ENCODE data around the gene HNRNPH3.
"Not testable (repeated sequence)": the region's sequence is repeated elsewhere in the genome, so short reads cannot be mapped to it uniquely, and the experiment has no call there.

Gene HNRNPH3, protein sequence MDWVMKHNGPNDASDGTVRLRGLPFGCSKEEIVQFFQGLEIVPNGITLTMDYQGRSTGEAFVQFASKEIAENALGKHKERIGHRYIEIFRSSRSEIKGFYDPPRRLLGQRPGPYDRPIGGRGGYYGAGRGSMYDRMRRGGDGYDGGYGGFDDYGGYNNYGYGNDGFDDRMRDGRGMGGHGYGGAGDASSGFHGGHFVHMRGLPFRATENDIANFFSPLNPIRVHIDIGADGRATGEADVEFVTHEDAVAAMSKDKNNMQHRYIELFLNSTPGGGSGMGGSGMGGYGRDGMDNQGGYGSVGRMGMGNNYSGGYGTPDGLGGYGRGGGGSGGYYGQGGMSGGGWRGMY

DNA sequence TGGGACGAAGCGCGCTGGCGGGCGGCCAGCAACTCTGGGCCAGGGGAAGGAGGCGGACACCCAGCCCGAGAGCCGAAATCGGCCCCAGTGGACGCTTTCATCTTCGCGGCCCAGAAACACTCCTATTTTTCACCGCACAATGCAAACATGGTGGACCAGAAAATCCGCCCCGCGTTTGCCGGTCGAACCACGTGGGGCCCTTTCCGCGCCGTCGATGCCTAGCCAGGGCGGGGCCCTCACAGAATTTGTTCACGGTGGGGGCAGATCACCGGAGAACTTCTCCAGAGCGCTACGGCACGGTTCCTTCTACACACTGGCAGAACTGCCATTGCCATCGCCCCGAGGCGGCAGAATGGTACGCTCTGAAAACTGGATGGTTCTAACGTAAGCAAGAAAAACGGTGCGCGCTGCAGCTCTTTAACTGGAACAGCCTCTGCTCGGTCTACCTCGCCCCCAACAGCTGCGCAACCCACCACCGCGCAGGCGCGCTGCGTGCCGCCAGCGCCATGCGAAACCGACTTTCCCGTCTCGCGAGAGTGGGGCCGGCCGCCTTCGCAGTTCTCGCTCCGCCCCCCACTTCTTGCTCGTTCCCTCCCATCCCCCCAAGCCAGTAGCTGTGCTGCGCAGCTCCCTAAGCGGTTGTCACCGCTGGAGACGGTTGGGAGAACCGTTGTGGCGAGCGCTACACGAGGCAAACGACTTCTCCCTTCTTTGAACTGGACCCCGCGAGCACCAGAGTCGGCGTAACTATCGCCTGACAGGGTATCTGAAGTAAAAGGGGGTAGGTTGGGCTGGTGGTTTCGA, at the start of gene HNRNPH3:
Gene HNRNPH3 (plus strand): TSS at position 610 of the 804 bp plus-strand sequence. CDS start 5,158 bp downstream, outside the sequence.
- DNase-seq: peak; percentile 88

DNA sequence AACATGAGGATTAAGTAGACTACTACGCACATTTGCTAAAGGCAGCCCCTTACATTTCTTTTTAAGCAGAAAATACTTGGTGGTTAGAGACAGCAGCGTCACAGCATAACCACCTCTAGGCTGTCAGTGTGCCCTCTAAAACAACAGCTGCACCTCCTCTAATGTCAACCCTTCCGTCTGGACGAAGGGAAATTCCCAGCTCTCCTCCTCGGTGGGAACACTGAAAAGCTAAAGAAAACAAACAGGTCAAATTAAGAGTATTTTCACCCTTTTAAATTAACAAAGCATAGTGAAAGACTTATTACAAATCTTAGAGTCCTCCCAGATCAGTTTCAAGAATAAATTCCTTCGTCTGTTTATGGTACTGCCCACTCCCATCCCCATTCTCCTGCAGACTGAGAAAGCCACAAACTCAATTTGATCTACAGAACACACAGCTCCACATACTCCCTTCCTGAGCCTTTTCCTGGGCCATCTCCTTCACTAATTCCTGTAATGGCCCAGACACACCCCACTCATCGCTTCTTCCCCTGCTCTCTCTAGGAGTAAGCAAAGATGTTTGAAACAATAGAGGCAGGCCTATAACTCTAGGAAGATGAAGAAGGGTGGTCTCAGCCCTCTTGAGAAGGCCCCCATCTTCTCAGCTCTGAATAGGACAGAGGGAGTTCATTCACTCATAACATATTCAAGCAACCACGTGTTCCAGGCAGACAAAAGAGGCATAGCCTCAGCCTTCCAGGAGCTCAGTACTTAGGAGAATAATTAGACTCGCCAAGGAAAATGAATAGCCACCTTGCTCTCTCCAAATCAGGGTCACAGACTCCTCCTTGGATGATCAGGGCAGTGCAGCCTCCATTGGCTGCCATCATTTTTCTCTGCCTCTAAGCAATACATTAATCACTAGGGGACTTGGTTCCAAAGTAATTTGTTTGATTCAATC, 47.5 kb upstream of the HNRNPH3 start:
- DNase-seq: no peak

DNA sequence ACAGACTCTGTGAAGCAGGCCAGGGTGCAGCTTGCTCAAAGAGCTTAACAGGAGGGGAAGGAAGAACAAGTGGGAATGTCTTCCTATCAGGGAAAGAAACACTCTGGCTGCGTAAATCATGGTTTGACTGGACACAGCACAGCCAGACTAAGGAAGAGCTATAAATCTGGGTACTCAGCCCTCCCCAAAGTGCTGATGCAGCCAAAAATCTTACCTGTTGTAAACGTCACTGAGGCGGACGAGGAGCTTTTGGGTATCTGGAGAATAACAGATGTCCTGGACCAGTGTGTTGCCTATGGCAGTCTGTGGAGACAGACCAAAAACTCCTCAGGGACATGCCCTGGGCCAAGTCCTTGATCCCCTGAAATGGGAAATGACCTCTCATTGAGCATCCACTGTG, 43.1 kb upstream of the HNRNPH3 start:
- no peak for DNase-seq

DNA sequence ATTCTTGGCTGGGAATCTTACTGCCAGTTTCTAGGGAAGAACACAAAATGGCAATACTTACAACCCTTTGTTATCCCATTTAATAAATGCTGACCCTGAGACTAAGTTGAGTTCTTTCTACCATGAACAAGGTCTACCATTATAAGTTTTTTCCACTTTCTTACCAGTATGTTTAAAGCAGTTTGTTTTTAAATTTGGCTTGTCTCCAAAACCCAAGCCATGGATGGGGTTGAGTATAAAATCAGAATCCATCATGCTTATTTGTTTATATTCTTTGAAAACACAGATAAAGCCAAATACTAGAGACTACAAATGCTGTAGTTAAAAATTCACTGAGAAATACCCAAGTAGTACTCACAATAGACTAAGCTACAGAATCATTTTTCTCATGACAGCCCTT, 41.1 kb upstream of the HNRNPH3 start:
- DNase-seq: no peak

DNA sequence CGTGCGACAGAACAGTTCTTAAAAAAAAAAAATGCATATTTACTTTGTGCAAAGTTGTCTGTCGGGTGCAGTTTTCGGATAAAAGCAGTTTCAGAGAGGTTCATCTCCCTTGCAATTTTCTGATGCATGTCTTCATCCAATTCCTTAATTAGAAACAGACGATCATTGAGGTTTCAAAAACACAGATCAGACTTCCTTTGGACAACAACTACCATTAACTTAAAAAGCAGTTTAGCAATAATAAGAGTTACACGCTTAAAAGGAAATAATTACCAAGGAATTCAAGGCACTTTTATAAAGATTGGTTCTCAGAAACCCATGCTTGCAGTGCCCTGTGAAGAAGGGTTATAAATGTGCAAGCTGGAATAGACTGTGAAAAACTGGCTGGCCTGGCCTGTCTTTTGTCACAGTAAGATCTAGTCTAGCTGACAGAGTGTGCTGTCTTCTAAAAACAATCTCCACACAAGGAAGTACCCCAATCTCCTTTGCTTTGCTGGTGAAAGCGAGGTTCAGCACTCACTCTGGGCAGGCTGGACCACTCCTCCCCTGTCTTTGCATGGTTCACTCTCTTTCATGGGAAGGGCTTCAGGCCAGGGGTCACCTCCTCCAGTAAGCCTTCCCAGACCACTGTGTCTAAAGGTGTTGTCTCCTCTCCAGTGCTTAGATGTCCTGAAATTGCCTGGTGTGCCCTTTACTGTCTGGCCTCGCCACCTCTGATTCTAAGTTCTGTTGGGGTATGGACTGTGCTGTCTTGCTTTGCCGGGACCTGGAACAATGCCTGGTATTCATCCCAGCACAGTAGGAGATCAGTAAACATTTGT, 34.8 kb upstream of the HNRNPH3 start:
- DNase-seq: no peak

DNA sequence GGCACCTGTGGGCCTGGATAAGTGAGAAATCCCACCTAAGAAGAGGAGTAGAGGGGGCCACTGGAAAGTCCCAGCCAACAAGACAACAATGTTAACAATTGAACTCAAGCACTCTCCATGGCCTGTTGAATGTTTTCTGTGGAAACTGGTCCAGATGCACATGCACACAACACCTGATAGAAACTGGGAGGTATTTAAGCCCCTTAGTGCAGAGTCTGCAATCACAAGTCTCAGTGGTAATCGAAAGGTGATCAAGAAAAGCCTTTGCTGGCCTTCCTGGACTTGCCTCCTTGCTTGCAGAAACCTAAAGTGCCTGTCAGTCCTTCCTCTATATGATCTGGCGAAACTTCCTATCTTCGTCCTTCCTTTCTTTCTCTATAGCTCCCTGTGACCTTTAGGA, 30.6 kb upstream of the HNRNPH3 start:
- no peak for DNase-seq

DNA sequence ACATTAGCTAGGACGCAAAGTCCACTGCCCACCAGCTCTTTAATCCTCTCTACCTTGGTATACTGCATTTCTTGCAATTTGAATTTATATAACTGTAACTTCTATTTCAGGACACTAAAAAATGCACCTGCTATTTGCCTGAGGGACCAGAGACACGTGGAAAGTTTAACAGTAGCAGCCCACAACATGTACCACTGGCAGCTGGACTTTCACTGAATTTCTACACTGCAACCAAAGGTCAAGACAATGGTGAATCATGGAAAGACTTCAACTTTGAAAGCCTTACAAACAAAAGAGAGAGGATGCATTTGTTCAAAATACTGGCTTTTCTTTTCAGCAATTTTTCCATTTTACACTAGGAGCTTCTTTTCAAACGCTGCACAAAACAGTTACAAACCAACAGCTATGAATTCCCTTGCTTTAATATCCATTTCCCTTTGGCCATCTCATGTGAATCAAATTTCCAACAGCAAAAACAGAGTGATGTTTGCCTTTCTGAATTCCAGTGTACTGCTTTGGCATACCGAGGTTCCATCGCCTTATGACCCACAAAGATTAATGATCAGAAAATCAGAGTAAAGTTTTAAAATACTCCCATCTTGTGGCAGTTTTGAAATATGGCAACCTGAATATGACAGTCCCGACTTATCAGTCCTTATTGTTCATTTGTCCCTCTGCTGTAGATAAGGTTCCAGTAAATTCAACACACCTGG, 29.9 kb upstream of the HNRNPH3 start:
- peak; percentile 25 for DNase-seq

DNA sequence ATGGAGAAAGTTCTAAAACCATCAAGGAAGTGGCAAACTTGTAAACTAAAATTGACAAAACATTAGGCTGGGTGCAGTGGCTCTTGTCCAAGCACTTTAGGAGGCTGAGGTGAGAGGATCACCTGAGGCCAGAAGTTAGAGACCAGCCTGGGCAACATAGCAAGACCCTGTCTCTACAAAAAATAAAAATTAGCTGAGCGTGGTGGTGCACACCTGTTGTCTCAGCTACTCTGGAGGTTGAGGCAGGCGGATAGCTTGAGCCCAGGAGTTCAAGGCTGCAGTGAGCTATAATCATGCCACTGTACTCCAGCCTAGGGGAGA, 29.4 kb upstream of the HNRNPH3 start:
- DNase-seq: no peak

DNA sequence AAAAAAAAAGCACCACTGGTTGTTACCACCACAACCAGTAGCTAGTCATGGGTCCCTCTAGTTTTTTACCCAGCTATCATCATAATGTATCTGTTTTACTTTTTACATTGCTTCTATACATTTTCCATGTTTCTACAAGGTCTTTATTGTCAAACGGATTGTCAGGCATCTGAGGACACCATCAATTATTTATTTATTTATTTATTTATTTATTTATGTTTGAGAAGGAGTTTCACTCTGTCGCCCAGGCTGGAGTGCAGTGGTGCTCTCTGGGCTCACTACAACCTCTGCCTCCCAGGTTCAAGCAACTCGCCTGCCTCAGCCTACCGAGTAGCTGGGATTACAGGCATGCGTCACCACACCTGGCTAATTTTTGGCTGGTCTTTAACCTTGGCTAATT, 29.0 kb upstream of the HNRNPH3 start:
- no peak for DNase-seq

DNA sequence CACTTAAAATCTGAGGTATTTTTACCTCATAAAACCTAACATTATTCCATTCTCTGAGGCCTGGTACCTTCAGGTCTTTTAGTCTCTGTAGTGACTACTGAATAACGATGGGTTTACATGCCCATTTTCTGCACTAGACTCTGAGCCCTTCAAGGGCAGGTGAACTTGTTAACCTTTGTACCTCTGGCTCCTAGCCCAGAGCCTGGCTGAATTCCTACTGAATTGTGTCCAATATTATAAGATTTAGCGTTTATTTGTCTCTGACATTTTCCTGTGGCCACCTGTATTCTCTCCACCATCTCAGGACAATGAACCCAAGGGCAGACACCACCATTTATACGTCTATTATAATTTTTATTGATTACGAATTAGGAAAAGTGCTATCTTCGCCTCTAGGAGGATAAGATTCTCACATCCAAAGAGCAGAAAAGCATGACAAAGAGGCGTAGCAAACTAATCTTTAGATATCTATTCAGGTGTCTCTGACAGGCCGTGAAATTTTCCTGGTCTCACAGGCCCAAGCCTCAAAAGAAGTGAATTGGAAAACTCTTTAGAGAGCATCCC, 27.9 kb upstream of the HNRNPH3 start:
- no peak for DNase-seq

DNA sequence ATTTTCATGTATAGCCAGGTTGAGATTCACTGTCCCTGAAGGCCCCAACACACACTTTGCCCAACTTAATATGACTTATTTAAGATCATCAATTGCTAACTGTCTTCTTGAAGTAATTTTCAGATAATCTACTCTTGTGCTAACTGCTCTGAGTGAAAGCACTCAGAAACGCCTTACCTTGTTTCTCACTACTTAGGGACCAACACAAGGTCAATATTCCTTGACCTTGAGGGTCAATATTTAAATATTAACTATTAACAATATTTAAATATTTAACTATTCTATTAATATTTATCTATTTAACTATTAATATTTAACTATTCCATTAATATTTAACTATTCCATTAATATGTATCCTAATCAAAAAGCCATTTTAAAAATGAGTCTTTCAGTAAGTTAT, 26.0 kb upstream of the HNRNPH3 start:
- DNase-seq: no peak

DNA sequence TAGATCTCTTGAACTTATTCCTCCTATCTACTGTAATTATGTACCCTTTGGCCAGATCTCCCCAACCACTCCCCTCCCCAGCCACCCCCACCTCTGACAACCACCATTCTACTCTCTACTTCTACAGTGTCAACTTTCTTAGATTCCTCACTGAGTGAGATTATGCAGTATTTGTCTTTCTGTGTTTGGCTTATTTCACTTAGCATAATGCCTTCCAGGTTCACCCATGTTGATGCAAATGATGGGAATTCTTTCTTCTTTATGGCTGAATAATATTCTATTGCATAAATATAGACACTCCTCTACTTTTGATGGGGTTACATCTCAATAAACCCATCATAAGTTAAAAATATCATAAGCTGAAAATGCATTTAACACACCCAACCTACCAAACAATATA, 21.3 kb upstream of the HNRNPH3 start:
- DNase-seq: no peak

DNA sequence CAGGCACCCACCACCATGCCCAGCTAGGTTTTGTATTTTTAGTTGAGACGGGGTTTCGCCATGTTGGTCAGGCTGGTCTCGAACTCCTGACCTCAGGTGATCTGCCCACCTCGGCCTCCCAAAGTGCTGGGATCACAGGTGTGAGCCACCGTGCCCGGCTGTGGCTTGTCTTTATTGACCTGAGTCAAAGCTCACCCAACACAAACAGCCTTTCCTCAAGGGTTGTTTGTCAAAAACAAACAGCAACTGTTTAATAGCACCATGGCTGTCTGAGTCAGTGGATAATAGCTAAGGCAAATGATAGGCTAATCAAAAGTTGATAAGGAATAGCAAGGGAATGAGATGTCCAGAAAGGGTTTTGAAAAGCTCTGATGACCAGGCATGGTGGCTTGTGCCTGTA, 16.9 kb upstream of the HNRNPH3 start:
- not testable (repeated sequence) for DNase-seq

DNA sequence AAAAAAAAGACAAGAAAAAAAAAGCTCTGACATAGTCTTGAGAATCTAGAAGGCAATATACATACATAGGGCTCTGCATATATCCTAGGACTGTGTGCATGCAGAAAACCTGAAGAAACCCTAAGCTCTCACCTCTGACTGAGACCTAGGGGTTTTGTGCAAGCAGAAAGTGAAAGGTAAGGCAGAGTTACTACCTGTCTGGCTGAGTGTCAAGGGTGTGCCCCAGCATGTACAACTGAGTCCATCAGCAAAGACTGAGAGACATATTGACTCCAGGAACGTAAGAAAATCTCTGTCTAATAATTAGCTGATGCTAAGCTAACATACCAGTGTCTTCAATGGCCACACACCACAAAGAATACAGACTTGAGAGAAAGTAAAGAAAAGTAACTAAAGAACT, 16.3 kb upstream of the HNRNPH3 start:
- no peak for DNase-seq

DNA sequence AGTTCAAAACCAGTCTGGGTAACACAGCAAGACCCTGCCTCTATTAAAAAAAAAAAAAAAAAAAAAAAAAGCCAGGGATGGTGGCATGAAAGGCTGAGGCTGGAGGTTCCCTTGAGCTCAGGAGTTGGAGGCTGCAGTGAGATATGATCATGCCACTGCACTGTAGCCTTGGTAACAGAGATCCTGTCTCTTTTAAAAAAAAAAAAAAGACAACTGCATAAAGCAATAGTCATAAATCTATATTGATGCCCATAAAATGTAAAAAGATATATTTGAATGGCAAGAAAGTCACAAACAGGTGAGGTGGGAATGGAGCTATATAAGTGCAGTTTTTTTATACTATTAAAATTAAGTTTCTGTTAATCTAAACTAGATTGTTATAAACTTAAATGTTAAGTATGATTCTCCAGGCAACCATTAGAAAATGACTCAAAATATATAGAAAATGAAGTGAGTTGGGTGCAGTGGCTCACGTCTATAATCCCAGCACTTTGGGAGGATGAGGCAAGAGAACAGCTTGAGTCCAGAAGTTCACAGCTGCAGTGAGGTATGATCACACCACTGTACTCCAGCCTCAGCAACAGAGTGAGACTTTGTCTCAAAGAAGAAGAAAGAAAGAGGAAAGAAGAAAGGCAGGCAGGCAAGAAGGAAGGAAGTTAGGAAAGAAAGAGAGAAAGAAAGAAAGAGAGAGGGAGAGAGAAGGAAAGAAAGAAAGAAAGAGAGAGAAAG, 13.4 kb upstream of the HNRNPH3 start:
- no peak for DNase-seq

DNA sequence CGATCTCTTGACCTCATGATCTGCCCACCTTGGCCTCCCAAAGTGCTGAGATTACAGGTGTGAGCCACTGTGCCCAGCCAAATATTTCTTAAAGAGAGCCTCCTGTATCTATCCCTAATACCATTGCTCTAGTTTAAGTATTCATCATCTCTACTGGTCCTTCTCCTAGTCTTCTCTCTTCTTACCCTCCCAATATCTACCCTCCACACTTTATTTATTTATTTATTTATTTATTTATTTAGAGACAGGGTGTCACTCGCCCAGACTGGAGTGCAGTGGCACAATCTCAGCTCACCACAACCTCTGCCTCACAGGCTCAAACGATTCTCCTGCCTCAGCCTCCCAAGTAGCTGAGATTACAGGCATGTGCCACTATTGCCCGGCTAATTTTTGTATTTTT, 7.5 kb upstream of the HNRNPH3 start:
- DNase-seq: not testable (repeated sequence)

DNA sequence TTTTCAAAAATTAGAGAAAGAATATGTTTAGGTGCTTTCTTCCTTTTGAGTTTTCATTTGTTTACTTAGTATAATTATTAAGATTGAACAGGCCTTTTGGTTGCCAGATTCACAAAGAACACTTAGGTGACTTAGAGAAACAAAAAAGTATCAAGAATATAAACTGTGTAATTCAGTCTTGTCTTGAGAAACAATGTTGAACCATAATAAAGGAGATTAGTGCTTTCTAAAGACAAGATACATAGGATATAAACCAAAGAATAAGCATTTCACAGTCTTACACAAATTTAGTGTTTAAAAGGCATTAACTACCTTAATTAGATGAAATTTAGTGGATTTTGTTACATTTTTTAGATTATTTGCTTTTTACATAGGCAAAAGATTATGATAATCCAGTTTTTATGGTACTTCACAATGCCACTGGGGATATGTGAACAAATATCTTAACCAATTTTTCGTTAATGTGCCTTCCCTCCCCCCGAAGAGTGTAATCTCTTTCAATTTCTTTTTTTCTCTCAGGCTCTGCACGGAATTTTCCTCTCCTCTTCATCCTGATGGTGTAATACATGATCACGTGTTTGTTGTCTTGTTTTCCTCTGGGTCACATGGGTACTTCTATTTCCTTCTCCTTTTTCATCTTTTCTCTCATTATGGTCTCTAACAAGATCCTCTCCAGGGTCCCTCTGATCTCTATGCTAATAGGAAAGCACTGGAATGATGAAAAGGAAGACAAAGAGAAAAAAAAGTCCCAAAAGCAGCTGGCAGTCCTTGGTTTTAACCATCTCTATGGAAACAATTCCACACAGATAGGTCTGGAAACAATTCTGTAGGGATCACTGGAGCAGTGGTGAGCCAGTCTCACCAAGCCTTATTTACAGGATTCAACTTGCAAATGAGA, 3.7 kb upstream of the HNRNPH3 start:
- no peak for DNase-seq

DNA sequence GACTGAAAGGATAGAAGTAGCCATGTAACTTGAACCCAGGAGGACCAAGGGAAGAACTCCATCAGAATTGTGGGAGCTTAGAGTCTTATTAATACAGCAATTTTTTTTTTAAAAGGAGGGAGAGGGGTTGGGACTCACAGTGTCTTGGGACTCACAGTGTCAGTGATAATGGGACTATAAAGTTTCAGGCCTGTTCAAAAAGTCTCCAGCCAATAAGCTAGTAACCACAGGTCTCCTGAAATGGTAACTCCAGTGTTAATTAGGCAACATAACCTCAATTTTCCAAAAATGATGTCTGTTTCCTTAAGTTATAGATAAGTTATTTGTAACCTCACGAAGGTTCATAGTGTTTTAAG, 2.4 kb upstream of the HNRNPH3 start:
- DNase-seq: no peak

DNA sequence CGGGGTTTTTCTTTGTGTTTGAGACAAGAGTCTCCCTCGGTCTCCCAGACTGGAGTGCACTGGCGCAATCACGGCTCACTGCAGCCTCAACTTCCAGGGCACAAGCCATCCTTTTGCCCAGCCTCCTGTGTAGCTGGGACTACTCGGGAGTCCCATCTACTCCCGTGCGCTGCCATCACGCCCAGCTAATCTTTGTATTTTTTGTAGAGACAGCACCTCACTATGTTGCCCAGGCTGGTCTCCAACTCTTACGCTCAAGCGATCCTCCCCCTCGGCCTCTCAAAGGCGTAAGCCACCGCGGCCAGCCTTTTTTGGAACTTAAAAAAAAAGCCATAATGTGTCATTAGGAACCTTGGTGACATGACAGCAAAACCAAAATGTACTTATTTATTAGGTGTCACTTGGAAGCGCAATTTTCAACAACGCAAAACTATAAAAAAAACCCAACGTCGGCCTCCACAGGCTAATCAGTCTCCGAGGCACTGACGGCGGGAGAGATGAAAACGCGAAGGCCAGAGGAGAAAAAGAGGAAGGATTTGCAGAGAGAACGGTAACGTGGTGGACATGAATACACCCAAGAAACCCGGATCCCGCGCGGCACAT, 911 bp upstream of the HNRNPH3 start:
- no peak for DNase-seq

Data from NCI-H748 treated with DMSO at 0.1 percent for 48 hours (cell line).